Small intestine (tissue), 7 donors: ENCODE data around the gene CCDC34. TPM values are rescaled to one million over a fixed set of nuclear protein-coding genes. Genes with fewer than 3 reads are reported as not detected.
"Not testable (repeated sequence)": the region's sequence is repeated elsewhere in the genome, so short reads cannot be mapped to it uniquely, and the experiment has no call there.

Experiments
- DNase-seq, 2 donors: peaks; one replicate each; pipeline versions ENCODE4 v3.0.0 to v3.0.0-alpha.2; 2013
- FAIRE-seq: peaks from 2 replicates; lab custom pipeline; 2012; peaks lifted over from hg19 to GRCh38; lab: Jason Lieb, UNC
- H3K27ac ChIP-seq, 3 donors: one replicate each; pipeline ENCODE4 v1.5.1; 2013; ENCODE audit warnings: low read length in 2 of 3, mild to moderate bottlenecking in 2 of 3, control low read depth in 1 of 3, inconsistent platforms in 1 of 3, low read depth in 1 of 3, moderate library complexity in 1 of 3
- H3K27me3 ChIP-seq, 3 donors: one replicate each; pipeline ENCODE4 v1.6.1; 2013; ENCODE audit warnings: low read length in 3 of 3, inconsistent platforms in 1 of 3; ENCODE audit not compliant: control insufficient read depth in 3 of 3, insufficient read depth in 3 of 3
- H3K36me3 ChIP-seq, 3 donors: one replicate each; pipeline ENCODE4 v1.6.1; 2013; ENCODE audit warnings: low read length in 3 of 3, inconsistent platforms in 1 of 3, low read depth in 1 of 3, mild to moderate bottlenecking in 1 of 3, moderate library complexity in 1 of 3; ENCODE audit not compliant: control insufficient read depth in 3 of 3, insufficient read depth in 2 of 3
- H3K4me1 ChIP-seq, 3 donors: one replicate each; pipeline ENCODE4 v1.6.1; 2013; ENCODE audit warnings: low read length in 2 of 3, inconsistent platforms in 1 of 3, low read depth in 1 of 3, mild to moderate bottlenecking in 1 of 3, moderate library complexity in 1 of 3; ENCODE audit not compliant: control insufficient read depth in 3 of 3, insufficient read depth in 2 of 3
- H3K4me3 ChIP-seq, 3 donors: one replicate each; pipeline ENCODE4 v1.5.1; 2013; ENCODE audit warnings: low read length in 3 of 3, control low read depth in 1 of 3, inconsistent platforms in 1 of 3, low read depth in 1 of 3, mild to moderate bottlenecking in 1 of 3, moderate library complexity in 1 of 3
- H3K9me3 ChIP-seq, 2 donors: one replicate each; pipeline ENCODE4 v1.6.1; 2013; ENCODE audit warnings: low read depth in 1 of 2, low read length in 1 of 2; ENCODE audit not compliant: control insufficient read depth in 2 of 2, insufficient read depth in 1 of 2
- WGBS, 3 donors: extraction: QIAGEN DNeasy Blood & Tissue Kit; methylation state at CpG; one replicate each; pipeline ENCODE4 v1.1.7; 2013; 5-methylcytosine and 5-hydroxymethylcytosine counted together
- polyA plus RNA-seq, 4 donors: library from polyadenylated mRNA; stranded (reverse) in 3 of 4; unstranded in 1 of 4; fragments of 200-250 nt in 3 of 4; fragments of 120-200 nt in 1 of 4; gene quantifications; one replicate each; pipeline versions ENCODE4 v1.2.1 to v1.2.3, GENCODE V29; 2013
- donor health status: healthy with polysubstance abuse.
- donor health status: control.
- donor health status: control.
- donor health status: Bipolar disorder and iron deficiency.
- donor health status: healthy.

The CCDC34 gene
- polyA plus RNA-seq, 4 donors: 6.2 to 32.6 (median 11.9) TPM

GRCh38 chr11:27321340-27321739, 41.7 kb downstream of the CCDC34 start:
- not testable (repeated sequence) for H3K27me3 ChIP-seq, H3K4me3 ChIP-seq, H3K9me3 ChIP-seq, FAIRE-seq, H3K36me3 ChIP-seq, H3K27ac ChIP-seq, DNase-seq, H3K4me1 ChIP-seq
- 84 to 94% (median 87%) methylated on average over 10 of the region's 10 CpGs for WGBS, 3 donors

GRCh38 chr11:27319072-27319471, 43.9 kb downstream of the CCDC34 start:
- Histone ChIP-seq H3K4me1 (no peaks in the 10 kb centered on the region), H3K27me3 (no peaks in the 10 kb centered on the region), H3K27ac (no peak overlapping the region), H3K9me3 (no peaks in the 10 kb centered on the region), H3K4me3 (no peak overlapping the region), H3K36me3 (no peaks in the 10 kb centered on the region)
- 10 to 34% (median 13%) methylated on average over 2 of the region's 2 CpGs for WGBS, 3 donors
- DNase-seq (peak in 1 of 2 donors; percentile 21), FAIRE-seq (no peak)

- Histone ChIP-seq H3K27me3 (no peaks in the 10 kb centered on the region), H3K27ac (no peak overlapping the region), H3K9me3 (no peaks in the 10 kb centered on the region), H3K4me1 (no peaks in the 10 kb centered on the region), H3K36me3 (no peaks in the 10 kb centered on the region), H3K4me3 (no peak overlapping the region)
- FAIRE-seq (no peak), DNase-seq (no peak)
- 77 to 84% (median 84%) methylated on average over 2 of the region's 2 CpGs for WGBS, 3 donors
Observed at GRCh38 chr11:27317751-27318150, 45.3 kb downstream of the CCDC34 start.

- H3K4me3 ChIP-seq: no peak overlapping the region
- H3K4me1 ChIP-seq: peaks cover 0 to 6% (median 0%) of the 10 kb centered on the region in 3 donors
- no peak for DNase-seq
- no peaks in the 10 kb centered on the region for H3K27me3 ChIP-seq
- 84 to 100% (median 87%) methylated on average over 1 of the region's 1 CpG for WGBS, 3 donors
- H3K9me3 ChIP-seq: no peaks in the 10 kb centered on the region
- no peak for FAIRE-seq
- H3K27ac ChIP-seq: no peak overlapping the region
- H3K36me3 ChIP-seq: no peaks in the 10 kb centered on the region
Observed at GRCh38 chr11:27315836-27316235, 47.2 kb downstream of the CCDC34 start.

- 72 to 86% (median 85%) methylated on average over 2 of the region's 2 CpGs for WGBS, 3 donors
- H3K36me3 ChIP-seq: no peaks in the 10 kb centered on the region
- FAIRE-seq (no peak), DNase-seq (no peak)
- H3K4me3 ChIP-seq: no peak overlapping the region
- peaks cover 0 to 9% (median 0%) of the 10 kb centered on the region in 3 donors for H3K4me1 ChIP-seq
- no peaks in the 10 kb centered on the region for H3K27me3 ChIP-seq
- H3K9me3 ChIP-seq: no peaks in the 10 kb centered on the region
- no peak overlapping the region for H3K27ac ChIP-seq
Observed at GRCh38 chr11:27313157-27313821, 49.7 kb downstream of the CCDC34 start.

GRCh38 chr11:27312110-27312509, 50.9 kb downstream of the CCDC34 start:
- FAIRE-seq: peak; percentile 75
- H3K4me1 ChIP-seq: peaks cover 0 to 9% (median 0%) of the 10 kb centered on the region in 3 donors
- H3K27ac ChIP-seq: no peak overlapping the region
- WGBS, 3 donors: 16 to 63% (median 29%) methylated on average over 2 of the region's 2 CpGs
- H3K9me3 ChIP-seq: no peaks in the 10 kb centered on the region
- H3K4me3 ChIP-seq: no peak overlapping the region
- H3K36me3 ChIP-seq: no peaks in the 10 kb centered on the region
- peak; percentile 59 to 73 for DNase-seq
- no peaks in the 10 kb centered on the region for H3K27me3 ChIP-seq

- DNase-seq: no peak
- H3K4me1 ChIP-seq: peaks cover 0 to 9% (median 0%) of the 10 kb centered on the region in 3 donors
- no peak for FAIRE-seq
- H3K27me3 ChIP-seq: no peaks in the 10 kb centered on the region
- H3K4me3 ChIP-seq: no peak overlapping the region
- no peaks in the 10 kb centered on the region for H3K36me3 ChIP-seq
- H3K9me3 ChIP-seq: no peaks in the 10 kb centered on the region
- H3K27ac ChIP-seq: no peak overlapping the region
Observed at GRCh38 chr11:27310707-27311106, 52.3 kb downstream of the CCDC34 start.

- FAIRE-seq: no peak
Observed at GRCh38 chr11:27310182-27310581, 52.8 kb downstream of the CCDC34 start.

GRCh38 chr11:27309046-27309445, 54.0 kb downstream of the CCDC34 start:
- peaks cover 0 to 16% (median 0%) of the 10 kb centered on the region in 3 donors for H3K4me1 ChIP-seq
- H3K4me3 ChIP-seq: no peak overlapping the region
- WGBS, 3 donors: 84 to 95% (median 94%) methylated on average over 5 of the region's 5 CpGs
- no peak for FAIRE-seq
- no peaks in the 10 kb centered on the region for H3K27me3 ChIP-seq
- no peak overlapping the region for H3K27ac ChIP-seq
- H3K9me3 ChIP-seq: peaks cover 0 to 9% of the 10 kb centered on the region in 2 donors
- no peaks in the 10 kb centered on the region for H3K36me3 ChIP-seq
- DNase-seq: no peak

More at GRCh38 chr11:27310182-27310581, 52.8 kb downstream of the CCDC34 start:
- DNase-seq: no peak
- Histone ChIP-seq H3K27ac (no peak overlapping the region), H3K9me3 (peaks cover 0 to 4% of the 10 kb centered on the region in 2 donors), H3K36me3 (no peaks in the 10 kb centered on the region), H3K27me3 (no peaks in the 10 kb centered on the region), H3K4me3 (no peak overlapping the region), H3K4me1 (peaks cover 0 to 9% (median 0%) of the 10 kb centered on the region in 3 donors)
